NCI-H2196 treated with DMSO at 0.1 percent for 48 hours (cell line): ENCODE data around the gene SEMA4A.
"Not testable (repeated sequence)": the region's sequence is repeated elsewhere in the genome, so short reads cannot be mapped to it uniquely, and the experiment has no call there.

ENCODE experiments used
- DNase-seq: peaks from one replicate; lab custom pipeline; 2025; ENCODE audit not compliant: unreplicated experiment; lab: John Stamatoyannopoulos, UW

SEMA4A gene

GRCh38 chr1:156118177-156118868 is 35.1 kb upstream of the SEMA4A start:
- DNase-seq: no peak

DNA sequence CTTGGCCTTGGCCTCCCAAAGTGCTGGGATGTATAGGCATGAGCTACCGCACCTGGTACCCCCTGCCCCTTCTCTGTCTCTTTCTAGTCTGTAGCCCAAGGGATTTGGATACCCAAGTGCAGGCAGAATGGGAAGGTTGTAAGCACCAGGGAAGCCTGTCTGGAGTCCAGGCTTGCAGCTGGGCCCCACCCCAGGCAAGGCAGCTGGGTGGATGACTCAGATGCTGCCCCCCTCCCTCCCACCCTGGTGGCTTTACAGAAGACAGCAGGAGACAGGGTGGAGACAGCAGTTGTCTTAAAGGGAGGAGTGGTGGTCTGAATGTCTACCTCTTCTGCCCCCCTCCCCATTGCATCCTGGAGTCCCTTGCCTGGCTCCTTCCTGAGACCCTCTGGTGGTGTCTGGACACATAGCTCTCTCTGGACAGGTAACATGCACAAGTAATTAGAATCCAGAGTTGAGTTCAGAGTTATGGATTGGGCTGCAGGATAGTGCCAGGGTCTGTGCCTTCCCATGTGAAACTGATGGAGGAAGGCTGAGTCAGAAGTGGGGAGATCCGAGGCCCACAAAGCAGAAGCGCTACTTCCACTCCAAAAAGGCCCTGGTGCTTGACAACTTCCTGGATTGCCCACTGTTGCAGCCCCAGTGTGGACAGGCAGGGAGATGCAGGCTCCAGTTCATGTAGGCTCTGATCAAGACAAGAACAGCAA is 33.7 kb upstream of the SEMA4A start:
- no peak for DNase-seq

- DNase-seq: no peak
These were observed 33.1 kb upstream of the SEMA4A start for GRCh38 chr1:156120318-156120717.

- DNase-seq: not testable (repeated sequence)
These were observed 32.4 kb upstream of the SEMA4A start for GRCh38 chr1:156121005-156121404.

DNA sequence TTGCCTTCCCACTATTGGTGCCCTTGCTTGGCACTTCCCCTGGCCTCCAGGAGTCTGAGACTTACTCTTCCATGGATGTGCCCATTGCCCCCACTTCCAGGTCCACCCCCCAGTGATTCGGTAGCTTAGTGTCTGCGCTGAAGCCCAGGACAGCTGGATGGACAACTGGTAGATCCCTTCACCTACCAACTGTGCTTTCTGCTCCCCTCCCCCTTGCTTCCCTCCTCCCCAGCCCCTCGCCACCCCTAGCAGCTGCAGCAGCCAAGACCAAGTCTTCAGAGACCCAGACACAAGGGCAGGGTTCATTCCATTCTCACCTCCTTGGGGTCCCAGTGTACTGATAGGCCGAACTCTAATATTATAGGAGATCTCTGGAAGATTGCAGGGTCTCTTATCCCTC is 31.9 kb upstream of the SEMA4A start:
- DNase-seq: no peak

- no peak for DNase-seq
These were observed 31.3 kb upstream of the SEMA4A start for GRCh38 chr1:156122086-156122485.

DNA sequence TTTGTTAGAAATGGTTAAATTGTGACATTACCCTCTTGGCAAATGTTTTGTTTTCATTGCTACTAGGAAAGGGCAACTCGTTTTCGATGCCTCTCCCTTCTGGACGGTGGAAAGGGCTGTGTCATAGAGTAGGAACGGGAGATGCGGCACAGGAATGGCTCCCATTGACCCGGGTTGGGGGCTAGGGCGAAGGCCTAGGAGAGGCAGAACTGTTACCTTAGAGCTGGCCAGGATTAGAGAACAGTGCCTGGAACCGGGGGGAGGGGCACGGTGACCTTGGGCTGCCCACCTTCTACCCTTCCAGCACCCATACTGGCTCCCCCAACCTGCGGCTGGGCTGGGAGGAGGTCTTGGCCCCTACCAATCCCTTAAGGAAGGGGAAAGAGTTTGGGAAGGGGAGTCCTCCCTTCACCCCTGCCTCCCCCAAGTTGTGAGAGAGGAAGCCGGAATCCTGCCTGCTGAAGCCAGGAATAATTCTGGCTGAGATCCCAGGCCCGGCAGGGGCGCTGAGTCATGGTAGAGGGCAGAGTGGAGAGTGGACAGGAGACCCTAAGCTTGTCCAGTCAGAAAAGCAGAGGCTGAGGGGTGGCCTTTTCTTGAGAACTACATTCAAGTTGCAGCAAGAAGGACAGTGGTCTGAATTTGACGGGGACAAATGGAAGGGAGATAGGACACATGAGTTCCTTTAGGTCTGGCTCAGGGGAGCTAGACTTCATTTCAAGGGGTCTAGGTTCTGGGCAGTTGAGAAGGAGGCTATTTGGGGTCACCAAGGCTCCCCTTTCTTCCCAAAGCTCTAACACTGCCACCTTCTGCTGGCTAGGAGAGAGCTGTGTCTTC is 30.6 kb upstream of the SEMA4A start:
- peak; percentile 36 for DNase-seq

DNA sequence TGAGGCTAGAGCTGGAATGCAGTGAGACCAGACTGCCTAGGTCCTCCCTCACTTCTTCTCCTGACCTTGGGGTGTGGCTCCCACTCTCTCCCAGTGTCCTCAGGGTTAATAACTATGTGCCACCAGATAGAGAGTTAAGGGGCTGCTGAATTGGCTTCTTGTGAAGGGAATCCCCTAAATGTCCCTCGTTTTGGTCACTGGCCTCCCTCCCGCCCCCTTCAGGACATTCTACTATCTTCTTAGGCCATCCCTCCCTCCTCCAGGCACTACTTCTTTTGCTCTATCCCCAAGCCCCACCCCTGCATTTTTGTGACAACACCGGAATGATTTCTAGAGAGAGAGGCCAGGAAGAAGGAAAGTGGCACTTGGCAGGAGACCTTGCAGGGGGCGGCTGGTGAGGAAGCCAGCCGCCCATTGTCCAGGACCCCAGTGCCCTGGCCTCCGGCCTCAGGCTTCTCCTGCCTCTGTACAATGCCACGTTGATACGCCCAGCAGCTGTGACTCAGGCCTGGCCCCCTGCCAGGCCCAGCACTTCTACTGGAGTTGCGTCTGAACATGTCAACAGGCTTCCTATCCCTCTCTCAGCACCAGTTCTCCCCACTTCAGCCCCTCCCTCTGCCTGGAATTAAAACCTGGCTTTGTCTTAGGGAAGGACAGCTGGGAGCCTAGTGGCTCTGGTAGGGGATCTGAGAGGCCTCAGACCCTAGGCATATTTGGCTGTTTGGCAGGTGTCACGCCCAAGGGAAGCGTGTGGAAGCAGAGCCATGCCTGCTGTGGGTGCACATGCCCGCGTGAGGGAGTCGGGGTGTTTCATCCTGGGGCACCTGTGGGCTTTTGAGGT is 29.8 kb upstream of the SEMA4A start:
- peak; percentile 97 for DNase-seq

- DNase-seq: no peak
These were observed 28.6 kb upstream of the SEMA4A start for GRCh38 chr1:156124557-156125483.

DNA sequence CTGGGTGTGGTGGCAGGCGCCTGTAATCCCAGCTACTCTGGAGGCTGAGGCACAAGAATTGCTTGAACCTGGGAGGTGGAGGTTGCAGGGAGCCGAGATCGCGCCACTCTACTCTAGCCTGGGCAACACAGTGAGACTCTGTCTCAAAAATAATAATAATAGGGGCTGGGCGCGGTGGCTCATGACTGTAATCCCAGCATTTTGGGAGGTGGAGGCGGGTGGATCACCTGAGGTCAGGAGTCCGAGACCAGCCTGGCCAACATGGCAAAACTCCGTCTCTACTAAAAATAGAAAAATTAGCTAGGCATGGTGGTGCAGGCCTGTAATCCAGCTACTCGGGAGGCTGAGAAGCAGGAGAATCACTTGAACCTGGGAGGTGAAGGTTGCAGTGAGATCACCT is 27.8 kb upstream of the SEMA4A start:
- not testable (repeated sequence) for DNase-seq

DNA sequence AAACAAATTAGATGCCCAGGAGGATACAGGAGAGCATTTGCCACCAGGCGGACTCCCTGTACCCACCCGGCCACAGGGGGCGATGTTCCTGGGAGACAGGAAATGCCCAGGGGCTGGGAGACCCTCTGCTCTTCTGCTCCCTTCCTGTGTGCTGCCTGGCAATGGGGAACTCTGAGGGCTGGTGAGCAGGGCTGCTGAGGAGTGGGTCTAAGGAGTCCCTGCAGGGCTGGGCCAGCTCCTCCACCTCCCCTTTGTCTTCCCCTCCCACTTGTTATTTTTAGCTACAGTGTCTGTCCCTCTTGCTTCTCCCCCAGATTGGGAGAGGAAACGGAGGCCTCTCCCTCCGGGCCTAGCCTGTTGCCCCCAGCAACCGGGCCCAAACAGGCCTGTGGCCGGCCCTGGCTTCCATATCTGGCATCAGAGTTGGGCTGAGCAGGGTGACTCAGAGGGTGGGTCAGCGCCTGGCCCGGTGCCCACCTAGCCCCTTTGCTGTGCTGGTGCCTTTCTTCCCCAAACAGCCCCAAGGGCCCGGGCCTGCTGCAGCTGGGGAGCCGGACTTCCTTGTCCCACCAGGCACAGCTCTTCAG is 27.2 kb upstream of the SEMA4A start:
- DNase-seq: peak; percentile 51

- DNase-seq: no peak
These were observed 26.5 kb upstream of the SEMA4A start for GRCh38 chr1:156126630-156127534.

GRCh38 chr1:156128308-156128653 is 25.1 kb upstream of the SEMA4A start:
- no peak for DNase-seq

- DNase-seq: no peak
These were observed 24.5 kb upstream of the SEMA4A start for GRCh38 chr1:156128654-156129597.

- DNase-seq: peak; percentile 70
These were observed 23.5 kb upstream of the SEMA4A start for GRCh38 chr1:156129687-156130577.

DNA sequence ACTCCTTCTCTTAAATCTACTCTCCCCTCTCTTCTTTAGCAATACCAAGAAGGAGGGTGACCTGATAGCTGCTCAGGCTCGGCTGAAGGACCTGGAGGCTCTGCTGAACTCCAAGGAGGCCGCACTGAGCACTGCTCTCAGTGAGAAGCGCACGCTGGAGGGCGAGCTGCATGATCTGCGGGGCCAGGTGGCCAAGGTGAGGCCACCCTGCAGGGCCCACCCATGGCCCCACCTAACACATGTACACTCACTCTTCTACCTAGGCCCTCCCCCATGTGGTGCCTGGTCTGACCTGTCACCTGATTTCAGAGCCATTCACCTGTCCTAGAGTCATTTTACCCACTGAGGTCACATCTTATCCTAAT is 22.8 kb upstream of the SEMA4A start:
- no peak for DNase-seq
